SK-N-SH (cell line): ENCODE results near the gene ADPRHL1. TPM values are rescaled to one million over a fixed set of nuclear protein-coding genes. Genes with fewer than 3 reads are reported as not detected.
A peak's percentile ranks its signal among the peaks of the same experiment; 100 is the strongest.

Experiments
- CTCF ChIA-PET: fragments of 300-600, 350-600 bp; formaldehyde crosslinking; extraction: SDS; loops from one replicate; lab custom pipeline; 2021; lab: Yijun Ruan, JAX
- POLR2A ChIA-PET: fragments of 350-600 bp; sonication (Branson Sonifier 250); formaldehyde crosslinking; extraction: SDS; loops from one replicate; lab custom pipeline; 2020; ENCODE audit warnings: antibody characterized with exemption, inconsistent platforms; lab: Yijun Ruan, JAX
- DNase-seq: peaks from one replicate; pipeline ENCODE4 v3.0.0; 2012
- H2AFZ ChIP-seq: fragments of 200-600 bp; sonication (generic); 2 replicates; pipeline ENCODE4 v1.8.1; 2016; ENCODE audit warnings: antibody characterized with exemption, mild to moderate bottlenecking, low read depth
- H3F3A ChIP-seq: fragments of 200-600 bp; sonication (generic); replicated peaks from 2 replicates; pipeline ENCODE3; 2016; ENCODE audit warnings: antibody characterized with exemption, mild to moderate bottlenecking; ENCODE audit not compliant: insufficient read depth
- H3K27ac ChIP-seq, 2 experiments: fragments of 200-500 bp in 1 of 2; fragments of 200-600 bp in 1 of 2; sonication (Bioruptor generic) in 1 of 2; sonication (generic), shearing (Covaris generic) in 1 of 2; 2 replicates each; pipeline versions ENCODE4 v1.5.1 to v1.6.1; 2014 to 2016; ENCODE audit warnings: low read depth in 2 of 2, inconsistent platforms in 1 of 2, low read length in 1 of 2, mild to moderate bottlenecking in 1 of 2, mixed read lengths in 1 of 2
- H3K27me3 ChIP-seq: fragments of 200-600 bp; sonication (generic), shearing (Covaris generic); 2 replicates; pipeline ENCODE4 v1.6.1; 2016; ENCODE audit warnings: mixed run types; ENCODE audit not compliant: insufficient read depth
- H3K36me3 ChIP-seq, 2 experiments: fragments of 200-500 bp in 1 of 2; fragments of 200-600 bp in 1 of 2; sonication (Bioruptor generic) in 1 of 2; sonication (generic) in 1 of 2; replicated peaks in 1 of 2; 2 replicates each; pipeline versions ENCODE3 to v1.5.1; 2014 to 2016; ENCODE audit warnings: low read length in 1 of 2, mild to moderate bottlenecking in 1 of 2; ENCODE audit not compliant: insufficient read depth in 2 of 2, control insufficient read depth in 1 of 2
- H3K4me1 ChIP-seq, 2 experiments: fragments of 200-500 bp in 1 of 2; fragments of 200-600 bp in 1 of 2; sonication (Bioruptor generic) in 1 of 2; sonication (generic), shearing (Covaris generic) in 1 of 2; 2 replicates each; pipeline versions ENCODE4 v1.5.1 to v1.6.1; 2014 to 2016; ENCODE audit warnings: low read depth in 1 of 2, low read length in 1 of 2, mixed run types in 1 of 2; ENCODE audit not compliant: insufficient read depth in 2 of 2, control insufficient read depth in 1 of 2
- H3K4me2 ChIP-seq: fragments of 200-600 bp; sonication (generic), shearing (Covaris generic); 2 replicates; pipeline ENCODE4 v1.6.1; 2017; ENCODE audit warnings: mixed run types
- H3K4me3 ChIP-seq, 2 experiments: fragments of 200-500 bp in 1 of 2; fragments of 200-600 bp in 1 of 2; sonication (Bioruptor generic) in 1 of 2; sonication (generic), shearing (Covaris generic) in 1 of 2; 2 replicates each; pipeline versions ENCODE4 v1.5.1 to v1.8.1; 2014 to 2016; ENCODE audit warnings: low read depth in 2 of 2, inconsistent platforms in 1 of 2, low read length in 1 of 2, mild to moderate bottlenecking in 1 of 2, mixed read lengths in 1 of 2, moderate library complexity in 1 of 2
- H3K79me2 ChIP-seq: fragments of 200-600 bp; sonication (generic); 2 replicates; pipeline ENCODE4 v1.8.1; 2017; ENCODE audit warnings: mild to moderate bottlenecking; ENCODE audit not compliant: insufficient read depth
- H3K9ac ChIP-seq: fragments of 200-600 bp; sonication (generic); 2 replicates; pipeline ENCODE4 v1.6.1; 2017; ENCODE audit warnings: mixed run types
- H3K9me2 ChIP-seq: fragments of 200-600 bp; sonication (generic); 2 replicates; pipeline ENCODE4 v1.6.1; 2017; ENCODE audit warnings: mixed run types
- H3K9me3 ChIP-seq: fragments of 200-600 bp; sonication (generic); 2 replicates; pipeline ENCODE4 v1.6.1; 2017; ENCODE audit warnings: mixed run types, mild to moderate bottlenecking, moderate library complexity
- H4K20me1 ChIP-seq: fragments of 200-600 bp; sonication (generic); 2 replicates; pipeline ENCODE4 v1.6.1; 2017; ENCODE audit warnings: mild to moderate bottlenecking, mixed run types; ENCODE audit not compliant: insufficient read depth
- CHD2 ChIP-seq: fragments of 150-350 bp; IDR thresholded peaks from 2 replicates; pipeline ENCODE4 v1.6.1; 2018; ENCODE audit warnings: low read length; ENCODE audit not compliant: partially characterized antibody
- EP300 ChIP-seq, 2 experiments: IDR thresholded peaks; 2 replicates each; pipeline versions ENCODE4 v1.4.0 to v1.6.1; 2012; ENCODE audit warnings: borderline replicate concordance in 1 of 2, low read depth in 1 of 2, low read length in 1 of 2
- FOSL2 ChIP-seq: IDR thresholded peaks from 2 replicates; pipeline ENCODE4 v1.4.0; 2012; ENCODE audit warnings: low read depth, mild to moderate bottlenecking, moderate library complexity, borderline replicate concordance
- FOXM1 ChIP-seq: IDR thresholded peaks from 2 replicates; pipeline ENCODE4 v1.4.0; 2012; ENCODE audit warnings: low read depth, mild to moderate bottlenecking
- GABPA ChIP-seq: IDR thresholded peaks from 2 replicates; pipeline ENCODE4 v1.4.0; 2012; ENCODE audit warnings: low read depth, mild to moderate bottlenecking
- GATA2 ChIP-seq: sonication (generic); formaldehyde crosslinking; IDR thresholded peaks from 2 replicates; pipeline ENCODE4 v1.5.0; 2020; ENCODE audit warnings: mild to moderate bottlenecking, missing genetic modification reagents
- MAX ChIP-seq: IDR thresholded peaks from 2 replicates; pipeline ENCODE4 v1.4.0; 2012; ENCODE audit warnings: low read depth
- MXI1 ChIP-seq: IDR thresholded peaks from 2 replicates; pipeline ENCODE4 v1.6.1; 2012; ENCODE audit warnings: mild to moderate bottlenecking, low read depth, low read length, improper control_type of control experiment
- RCOR1 ChIP-seq: fragments of 150-350 bp; IDR thresholded peaks from 2 replicates; pipeline ENCODE4 v1.6.1; 2017; ENCODE audit warnings: antibody characterized with exemption, low read length
- TCF12 ChIP-seq: IDR thresholded peaks from 2 replicates; pipeline ENCODE4 v1.4.0; 2012
- USF1 ChIP-seq: IDR thresholded peaks from 2 replicates; pipeline ENCODE4 v1.4.0; 2012; ENCODE audit warnings: low read depth, borderline replicate concordance
- YY1 ChIP-seq: IDR thresholded peaks from 2 replicates; pipeline ENCODE4 v1.4.0; 2012; ENCODE audit warnings: low read depth, mild to moderate bottlenecking
- WGBS: methylation state at CpG from one replicate; pipeline ENCODE4 v1.1.6; 2017; ENCODE audit warnings: low lambda C conversion rate; 5-methylcytosine and 5-hydroxymethylcytosine counted together
- polyA plus RNA-seq, 3 experiments: library from polyadenylated mRNA; depleted of rRNA; stranded (reverse); fragments of >200 nt; gene quantifications; 2 replicates each; pipeline ENCODE4 v1.2.3, GENCODE V29; 2012

ADPRHL1 gene
- polyA plus RNA-seq, 1 of the 3 experiments (the other 2 are of a cell fraction), result 1.0 TPM

GRCh38 chr13:113486698-113487097, 33.4 kb upstream of the ADPRHL1 start:
- peaks cover 39% of the 10 kb centered on the region for H4K20me1 ChIP-seq
- H3F3A ChIP-seq, result no peaks in the 10 kb centered on the region
- CTCF ChIA-PET, result interaction anchor here (1.1 to 6.0 kb wide), 5 partner anchors 9 to 75 kb away, joined by 3 to 34 read pairs (median 5); no protein-coding TSS in a partner anchor
- no peaks in the 10 kb centered on the region for H3K9me2 ChIP-seq
- 51% methylated on average over 4 of the region's 4 CpGs for WGBS
- no peaks in the 10 kb centered on the region for H3K9me3 ChIP-seq
- POLR2A ChIA-PET, result no interaction called here
- H3K27ac ChIP-seq, result peak overlapping the region in 1 of 2 experiments; percentile 79; a peak in 2 of 4 replicates
- H3K4me3 ChIP-seq, result no peak overlapping the region
- H3K36me3 ChIP-seq, result peaks cover 5 to 11% of the 10 kb centered on the region in 2 experiments
- 0 out of 2 replicates have a peak, but pooled peaks have one; percentile 28 for TF ChIP-seq GATA2 (CRISPR knock-in tag)
- TF ChIP-seq USF1, result no peak
- peak in 1 of 2 experiments; percentile 53; a peak in 2 of 4 replicates for TF ChIP-seq EP300 (IDR thresholded peaks at IDR 0.05; ENCODE audit: borderline replicate concordance in 1 of 2, low read depth in 1 of 2, low read length in 1 of 2)
- peak; percentile 88 for TF ChIP-seq RCOR1
- TF ChIP-seq MXI1, result 0 out of 2 replicates have a peak, but pooled peaks have one; percentile 35
- H3K4me2 ChIP-seq, result no peak overlapping the region
- H2AFZ ChIP-seq, result no peak overlapping the region
- peak; percentile 51 for DNase-seq
- H3K4me1 ChIP-seq, result peaks cover 8 to 45% of the 10 kb centered on the region in 2 experiments; a peak in 3 of 4 replicates
- peaks cover 94% of the 10 kb centered on the region for H3K79me2 ChIP-seq
- no peaks in the 10 kb centered on the region for H3K27me3 ChIP-seq
- no peak overlapping the region for H3K9ac ChIP-seq

GRCh38 chr13:113485545-113485944, 32.3 kb upstream of the ADPRHL1 start:
- H3K9me3 ChIP-seq, result no peaks in the 10 kb centered on the region
- H3K36me3 ChIP-seq, result peaks cover 12% of the 10 kb centered on the region in 2 experiments
- H3K4me3 ChIP-seq, result no peak overlapping the region
- TF ChIP-seq FOSL2 (no peak), FOXM1 (no peak), TCF12 (peak; percentile 30; the same call in 1 of the 2 replicates), MAX (no peak), CHD2 (peak; percentile 58), RCOR1 (peak; percentile 99), EP300 (IDR thresholded peaks at IDR 0.05; ENCODE audit: borderline replicate concordance in 1 of 2, low read depth in 1 of 2, low read length in 1 of 2) (peak in 1 of 2 experiments; percentile 75; a peak in 2 of 4 replicates), YY1 (no peak), MXI1 (peak; percentile 34; the same call in 1 of the 2 replicates), GABPA (no peak)
- no peaks in the 10 kb centered on the region for H3K27me3 ChIP-seq
- no peaks in the 10 kb centered on the region for H3F3A ChIP-seq
- no peak overlapping the region for H2AFZ ChIP-seq
- WGBS, result 67% methylated on average over 13 of the region's 13 CpGs
- CTCF ChIA-PET, result interaction anchor here (1.1 to 6.0 kb wide), 5 partner anchors 11 to 77 kb away, joined by 3 to 34 read pairs (median 5); partner anchors contain the start of gene ADPRHL1
- peaks cover 93% of the 10 kb centered on the region for H3K79me2 ChIP-seq
- peak overlapping the region in 1 of 2 experiments; percentile 64; a peak in 1 of 4 replicates for H3K27ac ChIP-seq
- H4K20me1 ChIP-seq, result peaks cover 39% of the 10 kb centered on the region
- POLR2A ChIA-PET, result interaction anchor here (0.6 kb wide), 1 partner anchor 56 kb away, joined by 4 read pairs; no protein-coding TSS in a partner anchor
- no peaks in the 10 kb centered on the region for H3K9me2 ChIP-seq
- H3K9ac ChIP-seq, result no peak overlapping the region
- peaks cover 8 to 45% of the 10 kb centered on the region in 2 experiments; a peak in 3 of 4 replicates for H3K4me1 ChIP-seq
- H3K4me2 ChIP-seq, result no peak overlapping the region
- DNase-seq, result peak; percentile 76
